Stimulated activated CD8-positive, alpha-beta memory T cell treated with anti-CD3 and anti-CD28 coated beads, Interleukin-15, amount 100 ng/mL, for 24 hours (primary cell): ENCODE data around the gene PDE7B.

ENCODE experiments used
- DNase-seq: peaks from one replicate; pipeline ENCODE4 v3.0.0-alpha.2; 2020; ENCODE audit warnings: low read depth

PDE7B gene

GRCh38 chr6:135990855-135991464 lies 139.5 kb downstream of the PDE7B start:
- DNase-seq, result no peak

- no peak for DNase-seq
These were observed 141.2 kb downstream of the PDE7B start for GRCh38 chr6:135992739-135993138.

- DNase-seq, result no peak
These were observed 141.9 kb downstream of the PDE7B start for GRCh38 chr6:135993361-135993760.

- no peak for DNase-seq
These were observed 143.5 kb downstream of the PDE7B start for GRCh38 chr6:135994857-135995544.

GRCh38 chr6:135995545-135995898 lies 144.0 kb downstream of the PDE7B start:
- no peak for DNase-seq

GRCh38 chr6:135996668-135997067 lies 145.2 kb downstream of the PDE7B start:
- no peak for DNase-seq

GRCh38 chr6:135999393-135999792 lies 147.9 kb downstream of the PDE7B start:
- DNase-seq, result no peak

GRCh38 chr6:136007345-136007744 lies 155.8 kb downstream of the PDE7B start:
- DNase-seq, result no peak

GRCh38 chr6:136011475-136011874 lies 160.0 kb downstream of the PDE7B start:
- no peak for DNase-seq

GRCh38 chr6:136012198-136012887 lies 160.8 kb downstream of the PDE7B start:
- DNase-seq, result no peak

GRCh38 chr6:136012943-136013342 lies 161.4 kb downstream of the PDE7B start:
- DNase-seq, result no peak

GRCh38 chr6:136014454-136015437 lies 163.2 kb downstream of the PDE7B start:
- DNase-seq, result no peak

- no peak for DNase-seq
These were observed 164.0 kb downstream of the PDE7B start for GRCh38 chr6:136015531-136015930.

- DNase-seq, result no peak
These were observed 165.0 kb downstream of the PDE7B start for GRCh38 chr6:136016228-136017225.

- no peak for DNase-seq
These were observed 169.2 kb downstream of the PDE7B start for GRCh38 chr6:136020691-136021090.

GRCh38 chr6:136022224-136022874 lies 170.8 kb downstream of the PDE7B start:
- no peak for DNase-seq

GRCh38 chr6:136024711-136025110 lies 173.2 kb downstream of the PDE7B start:
- DNase-seq, result no peak

GRCh38 chr6:136025736-136026135 lies 174.2 kb downstream of the PDE7B start:
- DNase-seq, result no peak

GRCh38 chr6:136030131-136030530 lies 178.6 kb downstream of the PDE7B start:
- no peak for DNase-seq

- no peak for DNase-seq
These were observed 180.5 kb downstream of the PDE7B start for GRCh38 chr6:136031982-136032381.
